ENCODE measurements around the gene SLC26A4. TPM values are rescaled to one million over a fixed set of nuclear protein-coding genes. Genes with fewer than 3 reads are reported as not detected.
"Not testable (repeated sequence)": the region's sequence is repeated elsewhere in the genome, so short reads cannot be mapped to it uniquely, and the experiment has no call there.

The SLC26A4 gene
- total RNA-seq, 1 experiment from 2014 or later, result not detected

DNA sequence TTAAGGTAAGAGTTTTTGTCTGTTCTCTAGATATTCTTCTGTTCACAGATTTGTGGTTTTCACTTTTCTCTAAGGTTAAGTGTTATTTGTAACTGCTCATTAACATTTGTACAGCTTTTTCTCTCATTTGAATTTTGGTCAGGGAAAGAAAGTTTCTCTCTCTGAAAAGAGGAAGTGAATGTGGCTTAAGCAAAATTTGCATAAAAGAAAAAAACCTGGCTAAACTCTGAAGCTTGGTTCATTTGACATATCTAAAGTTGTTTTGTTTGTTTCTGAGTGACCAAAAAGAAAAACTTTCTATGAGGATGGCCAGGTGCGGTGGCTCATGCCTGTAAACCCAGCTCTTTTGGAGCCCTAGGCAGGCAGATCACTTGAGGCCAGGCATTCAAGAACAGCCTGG is 22.0 kb upstream of the SLC26A4 start:
- Histone ChIP-seq H3K4me1 (no peaks in the 10 kb centered on the region), H3K27me3 (replicated peaks; ENCODE audit: control insufficient read depth, insufficient read depth, low read length) (no peaks in the 10 kb centered on the region; the same call in 1 of the 2 replicates), H3K36me3 (ENCODE audit: control insufficient read depth, insufficient read depth, low read length) (no peaks in the 10 kb centered on the region), H3K9me3 (no peaks in the 10 kb centered on the region), H3K4me3 (ENCODE audit: low read depth, low read length) (no peak overlapping the region)
- POLR2A ChIA-PET, result no interaction called here
- no peaks in the 10 kb centered on the region for H3K36me3 Mint-ChIP-seq (ENCODE audit: insufficient read depth, unreplicated experiment)
- peaks cover 17% of the 10 kb centered on the region for H3K27me3 Mint-ChIP-seq (ENCODE audit: insufficient read depth, unreplicated experiment)
- H3K9me3 Mint-ChIP-seq (ENCODE audit: unreplicated experiment), result no peaks in the 10 kb centered on the region
- BruUV-seq (replicated peaks), result no TSS peak
- no peak overlapping the region for H3K27ac Mint-ChIP-seq (ENCODE audit: unreplicated experiment)
- no peak overlapping the region for H3K4me3 Mint-ChIP-seq (ENCODE audit: unreplicated experiment)
- TF ChIP-seq, protein P1, sequence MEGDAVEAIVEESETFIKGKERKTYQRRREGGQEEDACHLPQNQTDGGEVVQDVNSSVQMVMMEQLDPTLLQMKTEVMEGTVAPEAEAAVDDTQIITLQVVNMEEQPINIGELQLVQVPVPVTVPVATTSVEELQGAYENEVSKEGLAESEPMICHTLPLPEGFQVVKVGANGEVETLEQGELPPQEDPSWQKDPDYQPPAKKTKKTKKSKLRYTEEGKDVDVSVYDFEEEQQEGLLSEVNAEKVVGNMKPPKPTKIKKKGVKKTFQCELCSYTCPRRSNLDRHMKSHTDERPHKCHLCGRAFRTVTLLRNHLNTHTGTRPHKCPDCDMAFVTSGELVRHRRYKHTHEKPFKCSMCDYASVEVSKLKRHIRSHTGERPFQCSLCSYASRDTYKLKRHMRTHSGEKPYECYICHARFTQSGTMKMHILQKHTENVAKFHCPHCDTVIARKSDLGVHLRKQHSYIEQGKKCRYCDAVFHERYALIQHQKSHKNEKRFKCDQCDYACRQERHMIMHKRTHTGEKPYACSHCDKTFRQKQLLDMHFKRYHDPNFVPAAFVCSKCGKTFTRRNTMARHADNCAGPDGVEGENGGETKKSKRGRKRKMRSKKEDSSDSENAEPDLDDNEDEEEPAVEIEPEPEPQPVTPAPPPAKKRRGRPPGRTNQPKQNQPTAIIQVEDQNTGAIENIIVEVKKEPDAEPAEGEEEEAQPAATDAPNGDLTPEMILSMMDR (IDR thresholded peaks at IDR 0.05; ENCODE audit: insufficient read depth in 1 of 2, low read depth in 1 of 2, low read length in 1 of 2, severe bottlenecking in 1 of 2, unreplicated experiment in 1 of 2), result no peak
- CTCF ChIA-PET, result no interaction called here
- intact Hi-C loops (cut with micrococcal nuclease; ENCODE audit: unreplicated experiment), result no loop called here
- no peak for DNase-seq
- H3K4me1 Mint-ChIP-seq (ENCODE audit: low read depth, unreplicated experiment), result no peaks in the 10 kb centered on the region

- BruUV-seq (replicated peaks); intact Hi-C loops (cut with micrococcal nuclease; ENCODE audit: unreplicated experiment); H3K4me3 Mint-ChIP-seq (ENCODE audit: unreplicated experiment); CTCF ChIA-PET; H3K4me1 Mint-ChIP-seq (ENCODE audit: low read depth, unreplicated experiment); H3K4me3 ChIP-seq (ENCODE audit: low read depth, low read length); H3K4me1 ChIP-seq; H3K36me3 Mint-ChIP-seq (ENCODE audit: insufficient read depth, unreplicated experiment); H3K9me3 ChIP-seq; H3K36me3 ChIP-seq (ENCODE audit: control insufficient read depth, insufficient read depth, low read length); DNase-seq; H3K9me3 Mint-ChIP-seq (ENCODE audit: unreplicated experiment); H3K27ac Mint-ChIP-seq (ENCODE audit: unreplicated experiment); H3K27me3 ChIP-seq (replicated peaks; ENCODE audit: control insufficient read depth, insufficient read depth, low read length): not testable (repeated sequence)
- POLR2A ChIA-PET, result interaction anchor here (0.7 kb wide), 1 partner anchor 59 kb away, joined by 9 read pairs; no protein-coding TSS in a partner anchor
- peaks cover 18% of the 10 kb centered on the region for H3K27me3 Mint-ChIP-seq (ENCODE audit: insufficient read depth, unreplicated experiment)
Measured at GRCh38 chr7:107639070-107639469, 21.6 kb upstream of the SLC26A4 start.

DNA sequence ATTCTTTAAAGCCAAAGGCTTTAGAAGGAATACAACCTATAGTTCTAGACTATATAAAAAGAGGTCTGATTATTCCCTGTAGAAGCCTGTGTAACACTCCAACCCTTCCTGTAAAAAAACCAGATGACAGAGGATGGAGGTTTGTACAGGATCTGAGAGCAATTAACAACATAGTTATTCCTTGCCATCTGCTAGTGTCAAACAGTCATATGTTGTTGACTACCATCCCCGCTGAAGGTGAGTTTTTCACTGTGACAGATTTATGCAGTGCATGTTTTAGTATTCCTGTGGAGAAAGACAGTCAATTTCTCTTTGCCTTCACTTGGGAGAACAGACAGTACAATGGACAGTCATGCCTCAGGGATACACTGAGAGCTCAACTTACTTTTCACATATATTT is 19.0 kb upstream of the SLC26A4 start:
- H3K36me3 ChIP-seq (ENCODE audit: control insufficient read depth, insufficient read depth, low read length), result no peaks in the 10 kb centered on the region
- no TSS peak for BruUV-seq (replicated peaks)
- Mint-ChIP-seq H3K9me3 (ENCODE audit: unreplicated experiment) (peaks cover 10% of the 10 kb centered on the region), H3K4me1 (ENCODE audit: low read depth, unreplicated experiment) (no peaks in the 10 kb centered on the region), H3K27me3 (ENCODE audit: insufficient read depth, unreplicated experiment) (peaks cover 26% of the 10 kb centered on the region), H3K4me3 (ENCODE audit: unreplicated experiment) (no peak overlapping the region), H3K27ac (ENCODE audit: unreplicated experiment) (no peak overlapping the region), H3K36me3 (ENCODE audit: insufficient read depth, unreplicated experiment) (no peaks in the 10 kb centered on the region)
- H3K27me3 ChIP-seq (replicated peaks; ENCODE audit: control insufficient read depth, insufficient read depth, low read length), result no peaks in the 10 kb centered on the region; the same call in 1 of the 2 replicates
- no peaks in the 10 kb centered on the region for H3K4me1 ChIP-seq
- no peaks in the 10 kb centered on the region for H3K9me3 ChIP-seq
- no peak overlapping the region for H3K4me3 ChIP-seq (ENCODE audit: low read depth, low read length)
- POLR2A ChIA-PET, result no interaction called here
- intact Hi-C loops (cut with micrococcal nuclease; ENCODE audit: unreplicated experiment), result no loop called here
- CTCF ChIA-PET, result no interaction called here
- TF ChIP-seq, protein P1 (IDR thresholded peaks at IDR 0.05; ENCODE audit: insufficient read depth in 1 of 2, low read depth in 1 of 2, low read length in 1 of 2, severe bottlenecking in 1 of 2, unreplicated experiment in 1 of 2), result no peak
- DNase-seq, result no peak

DNA sequence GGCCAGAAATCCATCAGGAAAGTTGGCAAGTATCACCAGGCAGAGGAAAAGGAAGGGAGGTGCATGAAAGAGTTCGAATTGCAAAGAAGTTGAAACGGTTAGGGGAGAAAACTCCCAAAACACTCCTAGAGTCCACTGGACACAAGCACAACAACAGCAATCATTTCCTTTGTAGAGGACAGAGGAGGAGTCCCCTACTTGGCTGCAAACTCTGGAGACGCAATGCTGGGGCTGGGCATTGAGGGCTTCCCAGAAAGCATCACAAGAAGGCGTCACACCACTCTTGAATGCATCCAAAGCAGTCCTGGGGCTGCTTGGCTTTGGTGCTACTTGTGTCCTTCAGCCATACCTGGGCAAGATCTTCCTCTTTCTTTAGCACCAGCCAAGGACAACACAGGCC is 18.1 kb upstream of the SLC26A4 start:
- Mint-ChIP-seq H3K36me3 (ENCODE audit: insufficient read depth, unreplicated experiment) (no peaks in the 10 kb centered on the region), H3K27me3 (ENCODE audit: insufficient read depth, unreplicated experiment) (peaks cover 26% of the 10 kb centered on the region)
- BruUV-seq (replicated peaks), result no TSS peak

More for the DNA sequence above, 18.1 kb upstream of the SLC26A4 start:
- H3K4me3 Mint-ChIP-seq (ENCODE audit: unreplicated experiment), result no peak overlapping the region
- intact Hi-C loops (cut with micrococcal nuclease; ENCODE audit: unreplicated experiment), result no loop called here
- Histone ChIP-seq H3K4me3 (ENCODE audit: low read depth, low read length) (no peak overlapping the region), H3K27me3 (replicated peaks; ENCODE audit: control insufficient read depth, insufficient read depth, low read length) (no peaks in the 10 kb centered on the region; the same call in 1 of the 2 replicates), H3K4me1 (no peaks in the 10 kb centered on the region), H3K9me3 (no peaks in the 10 kb centered on the region), H3K36me3 (ENCODE audit: control insufficient read depth, insufficient read depth, low read length) (no peaks in the 10 kb centered on the region)
- POLR2A ChIA-PET, result no interaction called here
- CTCF ChIA-PET, result no interaction called here
- DNase-seq, result no peak
- TF ChIP-seq, protein P1 (IDR thresholded peaks at IDR 0.05; ENCODE audit: insufficient read depth in 1 of 2, low read depth in 1 of 2, low read length in 1 of 2, severe bottlenecking in 1 of 2, unreplicated experiment in 1 of 2), result no peak
- H3K9me3 Mint-ChIP-seq (ENCODE audit: unreplicated experiment), result peaks cover 10% of the 10 kb centered on the region
- H3K4me1 Mint-ChIP-seq (ENCODE audit: low read depth, unreplicated experiment), result no peaks in the 10 kb centered on the region
- no peak overlapping the region for H3K27ac Mint-ChIP-seq (ENCODE audit: unreplicated experiment)

Data from Caco-2 (cell line).